Measurements from ENCODE around the gene MGLL. TPM values are rescaled to one million over a fixed set of nuclear protein-coding genes. Genes with fewer than 3 reads are reported as not detected.
A peak's percentile ranks its signal among the peaks of the same experiment; 100 is the strongest.

The MGLL gene
- total RNA-seq, 1 experiment from 2014 or later = 42.4 TPM

DNA sequence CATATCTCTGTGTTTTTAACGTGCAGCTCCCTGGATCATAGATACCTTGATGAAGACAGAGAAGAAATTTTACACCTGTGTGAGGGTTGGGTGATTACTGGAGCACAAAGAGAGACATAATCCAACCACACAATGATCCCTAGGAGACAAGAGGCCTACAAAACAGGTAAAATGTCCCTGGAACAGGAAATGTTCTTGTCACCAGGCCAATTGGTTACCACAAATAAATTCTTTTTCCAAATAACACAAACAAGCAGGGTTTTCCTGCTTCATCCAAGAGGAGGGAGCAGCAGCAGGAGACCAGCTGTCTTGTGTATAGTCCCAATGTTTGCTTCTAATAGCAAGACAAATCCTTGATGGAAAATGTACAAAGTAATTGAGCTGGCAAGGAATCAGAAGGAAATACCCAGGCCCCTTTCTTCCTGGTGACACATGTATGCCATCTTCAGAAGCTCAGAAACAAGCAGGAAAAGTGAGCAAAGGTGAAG, 1.4 kb downstream of the MGLL start:
- CTCF ChIA-PET = interaction anchor here (0.6 to 2.1 kb wide), 8 partner anchors 10 to 139 kb away, joined by 3 to 9 read pairs (median 3); no protein-coding TSS in a partner anchor
- Mint-ChIP-seq H3K4me1 (ENCODE audit: low read depth, unreplicated experiment) (peaks cover 82% of the 10 kb centered on the region), H3K9me3 (ENCODE audit: low read depth, unreplicated experiment) (no peaks in the 10 kb centered on the region), H3K4me3 (ENCODE audit: low read depth, unreplicated experiment) (peak overlapping the region; percentile 85), H3K27me3 (ENCODE audit: unreplicated experiment) (peaks cover 13% of the 10 kb centered on the region), H3K36me3 (ENCODE audit: insufficient read depth, unreplicated experiment) (peaks cover 63% of the 10 kb centered on the region), H3K27ac (ENCODE audit: unreplicated experiment) (peak overlapping the region; percentile 94)
- BruUV-seq (replicated peaks) = TSS peak; percentile 85
- no peak for DNase-seq
- intact Hi-C loops (cut with micrococcal nuclease; ENCODE audit: unreplicated experiment) = loop anchor here (1.0 kb wide), 1 partner anchor 53 kb away; no protein-coding TSS in a partner anchor
- TF ChIP-seq, protein P1, sequence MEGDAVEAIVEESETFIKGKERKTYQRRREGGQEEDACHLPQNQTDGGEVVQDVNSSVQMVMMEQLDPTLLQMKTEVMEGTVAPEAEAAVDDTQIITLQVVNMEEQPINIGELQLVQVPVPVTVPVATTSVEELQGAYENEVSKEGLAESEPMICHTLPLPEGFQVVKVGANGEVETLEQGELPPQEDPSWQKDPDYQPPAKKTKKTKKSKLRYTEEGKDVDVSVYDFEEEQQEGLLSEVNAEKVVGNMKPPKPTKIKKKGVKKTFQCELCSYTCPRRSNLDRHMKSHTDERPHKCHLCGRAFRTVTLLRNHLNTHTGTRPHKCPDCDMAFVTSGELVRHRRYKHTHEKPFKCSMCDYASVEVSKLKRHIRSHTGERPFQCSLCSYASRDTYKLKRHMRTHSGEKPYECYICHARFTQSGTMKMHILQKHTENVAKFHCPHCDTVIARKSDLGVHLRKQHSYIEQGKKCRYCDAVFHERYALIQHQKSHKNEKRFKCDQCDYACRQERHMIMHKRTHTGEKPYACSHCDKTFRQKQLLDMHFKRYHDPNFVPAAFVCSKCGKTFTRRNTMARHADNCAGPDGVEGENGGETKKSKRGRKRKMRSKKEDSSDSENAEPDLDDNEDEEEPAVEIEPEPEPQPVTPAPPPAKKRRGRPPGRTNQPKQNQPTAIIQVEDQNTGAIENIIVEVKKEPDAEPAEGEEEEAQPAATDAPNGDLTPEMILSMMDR (IDR thresholded peaks at IDR 0.05; ENCODE audit: unreplicated experiment) = no peak

DNA sequence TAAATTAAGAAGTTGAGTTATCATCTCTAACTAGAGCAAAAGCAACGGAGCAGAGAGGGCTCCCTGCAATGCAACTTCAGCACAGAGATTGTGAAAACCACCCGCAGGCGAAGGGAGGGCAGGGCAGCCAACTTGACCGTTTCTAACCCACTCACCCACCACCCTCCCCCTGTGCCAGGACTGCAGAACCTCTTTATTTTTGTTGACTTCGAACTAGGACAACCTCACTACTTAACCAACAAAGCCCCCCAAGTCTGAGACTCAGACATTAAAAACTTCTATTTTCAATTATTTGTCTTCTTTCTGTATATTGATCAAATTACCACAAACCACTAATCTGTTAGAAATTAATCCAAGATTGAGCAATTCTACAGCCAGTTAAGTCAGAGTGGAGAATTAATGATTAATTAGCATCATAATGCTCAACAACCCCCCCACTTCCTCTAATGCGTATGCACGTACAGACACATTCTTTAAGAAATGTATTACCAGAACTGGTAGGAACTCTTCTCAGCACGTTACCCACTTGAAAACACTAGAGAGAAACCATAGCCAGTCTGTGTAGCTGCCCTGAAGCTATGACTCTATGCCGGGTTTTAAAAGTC, 2.0 kb downstream of the MGLL start:
- TF ChIP-seq, protein P1 (IDR thresholded peaks at IDR 0.05; ENCODE audit: unreplicated experiment) = peak; percentile 47
- DNase-seq = peak; percentile 90
- peaks cover 13% of the 10 kb centered on the region for H3K27me3 Mint-ChIP-seq (ENCODE audit: unreplicated experiment)
- peaks cover 64% of the 10 kb centered on the region for H3K36me3 Mint-ChIP-seq (ENCODE audit: insufficient read depth, unreplicated experiment)
- H3K4me3 Mint-ChIP-seq (ENCODE audit: low read depth, unreplicated experiment) = peak overlapping the region; percentile 85
- H3K9me3 Mint-ChIP-seq (ENCODE audit: low read depth, unreplicated experiment) = no peaks in the 10 kb centered on the region
- BruUV-seq (replicated peaks) = no TSS peak
- peak overlapping the region; percentile 94 for H3K27ac Mint-ChIP-seq (ENCODE audit: unreplicated experiment)
- H3K4me1 Mint-ChIP-seq (ENCODE audit: low read depth, unreplicated experiment) = peaks cover 87% of the 10 kb centered on the region
- CTCF ChIA-PET = interaction anchor here (0.6 to 2.1 kb wide), 8 partner anchors 11 to 290 kb away, joined by 3 to 9 read pairs (median 4); no protein-coding TSS in a partner anchor
- intact Hi-C loops (cut with micrococcal nuclease; ENCODE audit: unreplicated experiment) = loop anchor here (1.0 kb wide), 1 partner anchor 52 kb away; no protein-coding TSS in a partner anchor

DNA sequence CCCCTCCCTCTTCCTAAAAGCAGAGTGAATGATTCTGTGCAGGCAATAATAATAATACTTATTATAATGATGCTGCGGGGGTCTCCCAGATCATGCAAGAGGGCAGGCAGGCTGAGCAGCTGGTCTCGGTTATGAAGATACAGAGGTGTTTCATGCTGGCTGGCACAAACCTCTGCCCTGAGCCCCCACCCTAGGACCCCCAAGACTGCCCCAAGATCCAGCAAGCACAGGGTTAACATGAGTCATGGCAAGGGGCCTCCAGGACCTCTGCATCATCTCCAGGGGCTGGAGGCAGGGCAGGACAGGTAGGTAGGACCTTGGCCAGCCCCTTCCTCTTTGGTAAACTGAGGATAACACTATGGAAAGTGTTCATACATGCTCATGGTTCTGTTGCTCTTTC, 2.7 kb downstream of the MGLL start:
- Mint-ChIP-seq H3K4me3 (ENCODE audit: low read depth, unreplicated experiment) (peak overlapping the region; percentile 85), H3K9me3 (ENCODE audit: low read depth, unreplicated experiment) (no peaks in the 10 kb centered on the region), H3K36me3 (ENCODE audit: insufficient read depth, unreplicated experiment) (peaks cover 64% of the 10 kb centered on the region), H3K27ac (ENCODE audit: unreplicated experiment) (peak overlapping the region; percentile 94), H3K27me3 (ENCODE audit: unreplicated experiment) (peaks cover 13% of the 10 kb centered on the region), H3K4me1 (ENCODE audit: low read depth, unreplicated experiment) (peaks cover 94% of the 10 kb centered on the region)
- intact Hi-C loops (cut with micrococcal nuclease; ENCODE audit: unreplicated experiment) = loop anchor here (1.0 kb wide), 1 partner anchor 51 kb away; no protein-coding TSS in a partner anchor
- DNase-seq = peak; percentile 40
- TF ChIP-seq, protein P1 (IDR thresholded peaks at IDR 0.05; ENCODE audit: unreplicated experiment) = no peak
- CTCF ChIA-PET = interaction anchor here (0.5 to 2.1 kb wide), 4 partner anchors 29 to 1957 kb away, joined by 3 to 9 read pairs (median 4); no protein-coding TSS in a partner anchor
- BruUV-seq (replicated peaks) = no TSS peak

DNA sequence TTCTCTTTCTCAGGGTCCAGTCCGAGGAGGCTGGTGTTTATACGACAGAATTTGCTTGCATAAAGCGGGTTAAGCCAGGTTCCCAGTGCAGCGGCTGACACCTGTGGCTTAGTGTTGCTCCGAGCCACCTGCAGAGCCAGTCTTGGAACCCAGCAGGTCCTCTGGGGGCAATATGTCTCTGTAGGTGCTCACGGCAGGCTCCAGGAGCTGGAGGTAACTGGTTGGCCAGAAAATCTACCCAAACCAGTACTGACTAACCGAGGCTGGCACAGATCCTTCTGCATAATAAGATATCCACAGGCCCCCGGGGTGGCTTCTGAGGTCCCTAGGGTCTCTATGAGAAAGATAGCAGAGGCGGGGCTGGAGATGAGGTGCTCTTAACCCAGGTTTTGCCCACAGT, 3.2 kb downstream of the MGLL start:
- Mint-ChIP-seq H3K36me3 (ENCODE audit: insufficient read depth, unreplicated experiment) (peaks cover 64% of the 10 kb centered on the region), H3K27ac (ENCODE audit: unreplicated experiment) (no peak overlapping the region), H3K9me3 (ENCODE audit: low read depth, unreplicated experiment) (no peaks in the 10 kb centered on the region), H3K27me3 (ENCODE audit: unreplicated experiment) (peaks cover 11% of the 10 kb centered on the region), H3K4me1 (ENCODE audit: low read depth, unreplicated experiment) (peaks cover 94% of the 10 kb centered on the region), H3K4me3 (ENCODE audit: low read depth, unreplicated experiment) (no peak overlapping the region)
- CTCF ChIA-PET = interaction anchor here (0.5 to 2.1 kb wide), 4 partner anchors 28 to 1956 kb away, joined by 3 to 9 read pairs (median 3); no protein-coding TSS in a partner anchor
- BruUV-seq (replicated peaks) = no TSS peak
- DNase-seq = peak; percentile 63
- intact Hi-C loops (cut with micrococcal nuclease; ENCODE audit: unreplicated experiment) = no loop called here
- TF ChIP-seq, protein P1 (IDR thresholded peaks at IDR 0.05; ENCODE audit: unreplicated experiment) = no peak
